MCF 10A (cell line): ENCODE data around the gene ENKUR. TPM values are rescaled to one million over a fixed set of nuclear protein-coding genes. Genes with fewer than 3 reads are reported as not detected.

Source experiments
- Bru-seq: library from RNA; stranded (reverse); fragments of 400-500 nt; gene quantifications from one replicate; lab custom pipeline; 2021; lab: Mats Ljungman, UMichigan
- BruChase-seq, 2 experiments: library from RNA; stranded (reverse); fragments of 400-500 nt; gene quantifications; one replicate each; lab custom pipeline; 2021; lab: Mats Ljungman, UMichigan
- BruUV-seq: library from RNA; stranded (reverse); fragments of 400-500 nt; replicated peaks from 2 replicates; lab custom pipeline; 2021; lab: Mats Ljungman, UMichigan
- CTCF ChIA-PET: fragments of 300-600 bp; sonication (Branson Sonifier 250); formaldehyde crosslinking; extraction: SDS; loops from one replicate; lab custom pipeline; 2021; ENCODE audit warnings: antibody characterized with exemption, inconsistent platforms; lab: Yijun Ruan, JAX
- POLR2A ChIA-PET: fragments of 300-600, 350-650 bp; sonication (Branson Sonifier 250); formaldehyde crosslinking; extraction: SDS; loops from one replicate; lab custom pipeline; 2020; ENCODE audit warnings: antibody characterized with exemption, inconsistent platforms; lab: Yijun Ruan, JAX
- DNase-seq: peaks from one replicate; pipeline ENCODE4 v3.0.0-alpha.2; 2018; ENCODE audit not compliant: unreplicated experiment
- H3K27ac Mint-ChIP-seq: one replicate; pipeline ENCODE4 v1.8.0; 2022; ENCODE audit warnings: mild to moderate bottlenecking, low read depth, mixed read lengths; ENCODE audit not compliant: unreplicated experiment
- H3K27me3 Mint-ChIP-seq: one replicate; pipeline ENCODE4 v1.8.0; 2022; ENCODE audit warnings: mixed read lengths; ENCODE audit not compliant: insufficient read depth, unreplicated experiment
- H3K36me3 Mint-ChIP-seq: one replicate; pipeline ENCODE4 v1.8.0; 2022; ENCODE audit warnings: mild to moderate bottlenecking, moderate library complexity, mixed read lengths; ENCODE audit not compliant: insufficient read depth, unreplicated experiment
- H3K4me1 Mint-ChIP-seq: one replicate; pipeline ENCODE4 v1.8.0; 2022; ENCODE audit warnings: mixed read lengths; ENCODE audit not compliant: insufficient read depth, unreplicated experiment
- H3K4me3 Mint-ChIP-seq: one replicate; pipeline ENCODE4 v1.8.0; 2022; ENCODE audit warnings: mild to moderate bottlenecking, moderate library complexity, mixed read lengths; ENCODE audit not compliant: unreplicated experiment
- H3K9me3 Mint-ChIP-seq: one replicate; pipeline ENCODE4 v1.8.0; 2022; ENCODE audit warnings: mixed read lengths; ENCODE audit not compliant: unreplicated experiment
- CTCF ChIP-seq: fragments of 200-600 bp; IDR thresholded peaks from one replicate; pipeline ENCODE4 v1.8.0; 2022; ENCODE audit warnings: antibody characterized with exemption, mild to moderate bottlenecking; ENCODE audit not compliant: unreplicated experiment
- intact Hi-C: fragments of 100-400 bp; cut with micrococcal nuclease; formaldehyde crosslinking; loops from 2 replicates; pipeline ENCODE4 v1.14.1; 2022
- long read RNA-seq: library from polyadenylated mRNA; stranded (forward); transcript quantifications from one replicate; pipeline ENCODE4 v2.0.0, GENCODE V29; 2022
- total RNA-seq: library from RNA; stranded (reverse); gene quantifications from 2 replicates; pipeline ENCODE4 v1.2.3, GENCODE V29; 2022

Gene ENKUR, protein sequence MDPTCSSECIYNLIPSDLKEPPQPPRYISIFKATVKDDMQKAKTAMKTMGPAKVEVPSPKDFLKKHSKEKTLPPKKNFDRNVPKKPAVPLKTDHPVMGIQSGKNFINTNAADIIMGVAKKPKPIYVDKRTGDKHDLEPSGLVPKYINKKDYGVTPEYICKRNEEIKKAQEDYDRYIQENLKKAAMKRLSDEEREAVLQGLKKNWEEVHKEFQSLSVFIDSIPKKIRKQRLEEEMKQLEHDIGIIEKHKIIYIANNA
- total RNA-seq: 0.33 and 0.47 TPM in 2 replicates
- Bru-seq, nascent RNA: percentile 50 among the genes with signal in this experiment
- percentile 47 among the genes with signal in this experiment for BruChase-seq, experiment 1, labeled RNA remaining after a 6-hour chase
- percentile 42 among the genes with signal in this experiment for BruChase-seq, experiment 2, labeled RNA remaining after a 2-hour chase
- long read RNA-seq, partial matches to known transcripts: 0 of 4 reads
- long read RNA-seq, other reads (novel, unspliced or antisense): 4 of 4 reads

GRCh38 chr10:25015828-25016375 lies at the start of gene ENKUR:
TSS of gene ENKUR (minus strand) at chr10:25016158. CDS start at chr10:25015936, 222 bp downstream.
- Mint-ChIP-seq H3K4me1 (no peaks in the 10 kb centered on the region), H3K36me3 (peaks cover 14% of the 10 kb centered on the region), H3K4me3 (peak within 1 kb of the TSS; percentile 80), H3K27me3 (no peaks in the 10 kb centered on the region), H3K27ac (peak within 1 kb of the TSS; percentile 92), H3K9me3 (no peaks in the 10 kb centered on the region)
- DNase-seq: peak; percentile 91
- POLR2A ChIA-PET: interaction anchor here (0.6 to 2.5 kb wide), 19 partner anchors 9 to 1009 kb away, joined by 3 to 15 read pairs (median 4); no protein-coding TSS in a partner anchor
- no TSS peak for BruUV-seq
- intact Hi-C loops: no loop called here
- CTCF ChIA-PET: interaction anchor here (0.5 to 2.6 kb wide), 5 partner anchors 64 to 371 kb away, joined by 3 to 8 read pairs (median 3); no protein-coding TSS in a partner anchor
- no peak for TF ChIP-seq CTCF

GRCh38 chr10:25064401-25064800 lies 48.4 kb upstream of the ENKUR start:
- DNase-seq: no peak
- ChIA-PET POLR2A (interaction anchor here (0.6 kb wide), 1 partner anchor 342 kb away, joined by 3 read pairs; no protein-coding TSS in a partner anchor), CTCF (interaction anchor here (0.6 to 11.9 kb wide), 4 partner anchors 8 to 447 kb away, joined by 3 to 111 read pairs (median 5); no protein-coding TSS in a partner anchor)
- peaks cover 4% of the 10 kb centered on the region for H3K36me3 Mint-ChIP-seq
- no peak overlapping the region for H3K27ac Mint-ChIP-seq
- intact Hi-C loops: loop anchor here (5.0 kb wide), 1 partner anchor 342 kb away; the partner anchor contains the start of gene ARHGAP21
- H3K27me3 Mint-ChIP-seq: no peaks in the 10 kb centered on the region
- no peak overlapping the region for H3K4me3 Mint-ChIP-seq
- peaks cover 54% of the 10 kb centered on the region for H3K4me1 Mint-ChIP-seq
- no TSS peak for BruUV-seq
- no peak for TF ChIP-seq CTCF
- H3K9me3 Mint-ChIP-seq: no peaks in the 10 kb centered on the region

GRCh38 chr10:25063644-25064043 lies 47.7 kb upstream of the ENKUR start:
- H3K27ac Mint-ChIP-seq: peak overlapping the region; percentile 100

More at GRCh38 chr10:25063644-25064043, 47.7 kb upstream of the ENKUR start:
- no peak for TF ChIP-seq CTCF
- ChIA-PET POLR2A (interaction anchor here (0.9 kb wide), 1 partner anchor 18 kb away, joined by 4 read pairs; no protein-coding TSS in a partner anchor), CTCF (interaction anchor here (0.6 to 11.9 kb wide), 4 partner anchors 17 to 446 kb away, joined by 3 to 111 read pairs (median 4); no protein-coding TSS in a partner anchor)
- H3K4me3 Mint-ChIP-seq: no peak overlapping the region
- peaks cover 55% of the 10 kb centered on the region for H3K4me1 Mint-ChIP-seq
- no peaks in the 10 kb centered on the region for H3K9me3 Mint-ChIP-seq
- no peaks in the 10 kb centered on the region for H3K27me3 Mint-ChIP-seq
- intact Hi-C loops: loop anchor here (5.0 kb wide), 1 partner anchor 341 kb away; the partner anchor contains the start of gene ARHGAP21
- H3K36me3 Mint-ChIP-seq: peaks cover 4% of the 10 kb centered on the region
- no peak for DNase-seq
- BruUV-seq: no TSS peak
